Measurements from ENCODE around the gene STEAP1B.

Gene STEAP1B

DNA sequence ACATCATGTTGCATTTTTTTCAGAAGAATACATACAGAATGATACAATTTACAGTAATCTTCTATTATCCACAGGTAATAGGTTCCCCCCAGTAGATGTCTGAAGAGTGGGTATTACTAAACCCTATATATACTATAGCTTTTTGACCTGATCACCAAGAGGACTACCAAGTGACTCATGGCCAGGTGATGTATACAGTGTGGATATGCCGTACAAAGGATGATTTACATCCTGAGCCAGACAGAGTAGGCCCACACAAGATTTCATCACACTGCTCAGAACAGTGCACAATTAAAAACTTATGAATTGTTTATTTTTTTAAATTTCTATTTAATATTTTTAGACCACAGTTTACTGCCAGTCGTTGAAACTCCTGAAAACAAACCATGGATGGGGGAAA lies 70.6 kb downstream of the STEAP1B start:
- DNase-seq (ENCODE audit: low spot score) = no peak

DNA sequence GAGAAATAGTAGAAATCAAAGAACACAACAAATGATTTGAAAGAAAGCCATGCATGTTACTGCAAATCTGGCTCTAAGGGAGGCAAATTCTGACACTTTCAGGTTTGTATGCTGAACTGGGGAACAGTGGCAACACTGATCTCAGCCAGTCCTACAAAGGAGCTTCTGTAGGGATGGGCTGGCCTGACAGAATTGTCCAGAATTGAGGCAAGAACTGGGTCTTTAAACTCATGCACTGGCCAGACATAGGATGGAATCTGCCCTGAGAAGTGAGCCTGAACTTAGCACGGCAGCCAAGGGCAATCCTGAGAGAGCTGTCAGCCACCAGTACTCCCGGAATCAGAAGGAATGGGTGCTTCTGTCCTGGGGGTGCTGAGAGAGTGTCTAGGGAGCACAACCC lies 72.1 kb downstream of the STEAP1B start:
- no peak for DNase-seq (ENCODE audit: low spot score)

DNA sequence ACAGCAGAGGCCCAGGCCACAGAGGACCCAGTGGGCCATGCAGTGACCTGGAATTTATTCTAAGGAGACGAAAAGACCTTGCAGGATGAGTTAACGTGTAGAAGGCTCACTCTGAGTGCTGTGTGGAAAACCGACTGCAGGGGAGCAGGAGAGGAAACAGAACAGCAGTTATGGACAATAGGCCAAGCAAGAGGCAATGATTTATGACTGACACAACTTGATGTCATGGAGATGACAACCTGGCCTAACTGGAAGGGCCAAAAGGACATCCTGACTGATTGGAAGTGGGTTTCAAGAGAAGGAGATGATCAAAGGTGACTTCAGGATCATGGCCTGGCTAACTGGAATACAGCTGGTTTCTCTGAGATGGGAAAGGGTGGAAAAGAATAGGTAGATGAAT lies 72.9 kb downstream of the STEAP1B start:
- DNase-seq (ENCODE audit: low spot score) = no peak

DNA sequence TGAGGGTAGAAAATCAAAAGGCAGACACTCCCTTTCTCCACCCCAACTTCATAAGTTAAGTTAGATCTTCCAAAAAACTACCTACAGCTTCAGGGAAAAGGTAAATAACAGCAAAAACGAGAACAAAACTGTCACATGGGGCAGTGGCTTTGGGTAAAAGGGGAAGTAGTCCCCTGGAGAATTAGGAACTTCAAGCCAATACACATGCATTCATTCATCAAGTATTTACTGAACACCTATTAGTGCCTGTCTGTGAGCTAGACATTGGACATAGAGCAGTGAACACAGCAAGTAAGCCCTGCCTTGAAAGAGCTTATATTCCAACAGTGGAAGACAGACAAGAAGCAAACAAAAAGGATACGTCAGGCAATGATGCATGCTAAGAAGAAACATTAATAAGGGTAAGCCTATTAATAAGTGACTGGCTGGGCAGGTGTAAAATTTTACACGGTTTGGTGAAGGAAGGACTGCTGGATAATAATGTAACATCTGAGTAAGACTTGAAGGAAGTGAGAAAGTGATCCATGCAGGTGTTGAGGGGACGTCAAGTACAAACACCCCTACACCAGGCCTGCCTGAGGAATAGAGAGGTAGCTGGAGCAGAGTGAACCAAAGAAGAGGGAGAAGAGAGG lies 73.4 kb downstream of the STEAP1B start:
- DNase-seq (ENCODE audit: low spot score) = no peak

DNA sequence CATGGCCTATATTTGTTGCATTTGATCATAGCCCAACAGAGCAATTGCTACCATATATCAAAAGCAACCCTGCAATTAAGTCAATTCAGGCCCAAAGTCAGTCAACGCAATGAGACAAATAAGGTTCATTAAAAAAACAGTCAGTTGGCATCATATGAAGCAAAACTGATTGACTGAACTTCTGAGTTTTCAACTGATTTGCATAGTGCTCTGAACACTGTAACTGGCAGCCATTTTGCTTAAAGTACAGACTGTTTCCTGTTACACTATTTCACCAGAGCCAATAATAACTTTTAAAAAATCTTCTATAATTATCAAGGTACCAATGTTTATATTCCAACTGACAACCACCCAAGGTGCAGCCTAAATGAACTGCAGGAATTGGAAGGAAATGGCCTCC lies 74.6 kb downstream of the STEAP1B start:
- no peak for DNase-seq (ENCODE audit: low spot score)

DNA sequence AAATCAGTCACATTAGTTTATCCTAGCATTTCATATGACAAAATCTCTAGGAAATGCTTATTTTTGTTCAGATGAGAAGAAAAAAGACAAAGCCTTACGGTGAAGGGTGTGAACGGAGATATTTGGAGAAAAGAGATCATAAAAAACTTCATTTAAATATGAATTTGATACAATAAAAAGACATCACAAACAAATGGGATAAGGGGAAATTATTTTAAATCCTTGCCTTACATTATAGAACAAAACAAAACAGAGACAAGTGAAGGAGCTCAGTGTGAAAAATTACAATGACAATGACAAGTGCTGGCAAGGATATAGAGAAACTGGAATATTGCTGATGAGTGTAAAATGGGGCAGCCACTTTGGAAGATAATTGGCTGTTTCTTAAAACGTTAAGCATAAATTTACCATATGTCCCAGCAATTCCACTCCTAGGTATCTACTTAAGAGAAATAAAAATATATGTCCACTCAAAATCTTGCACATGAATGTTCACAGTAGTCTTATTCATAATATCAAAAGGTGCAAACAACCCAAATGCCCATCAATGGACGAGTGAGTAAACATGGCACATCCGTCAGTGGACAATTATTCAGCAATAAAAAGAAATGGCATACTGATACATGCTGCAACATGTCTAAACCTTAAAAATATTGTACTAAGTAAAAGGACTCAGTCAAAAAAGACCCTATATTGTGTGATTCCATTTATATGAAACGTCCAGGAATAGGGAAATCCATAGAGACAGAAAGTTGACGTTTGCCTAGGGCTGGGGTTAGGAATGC lies 77.0 kb downstream of the STEAP1B start:
- no peak for DNase-seq (ENCODE audit: low spot score)

DNA sequence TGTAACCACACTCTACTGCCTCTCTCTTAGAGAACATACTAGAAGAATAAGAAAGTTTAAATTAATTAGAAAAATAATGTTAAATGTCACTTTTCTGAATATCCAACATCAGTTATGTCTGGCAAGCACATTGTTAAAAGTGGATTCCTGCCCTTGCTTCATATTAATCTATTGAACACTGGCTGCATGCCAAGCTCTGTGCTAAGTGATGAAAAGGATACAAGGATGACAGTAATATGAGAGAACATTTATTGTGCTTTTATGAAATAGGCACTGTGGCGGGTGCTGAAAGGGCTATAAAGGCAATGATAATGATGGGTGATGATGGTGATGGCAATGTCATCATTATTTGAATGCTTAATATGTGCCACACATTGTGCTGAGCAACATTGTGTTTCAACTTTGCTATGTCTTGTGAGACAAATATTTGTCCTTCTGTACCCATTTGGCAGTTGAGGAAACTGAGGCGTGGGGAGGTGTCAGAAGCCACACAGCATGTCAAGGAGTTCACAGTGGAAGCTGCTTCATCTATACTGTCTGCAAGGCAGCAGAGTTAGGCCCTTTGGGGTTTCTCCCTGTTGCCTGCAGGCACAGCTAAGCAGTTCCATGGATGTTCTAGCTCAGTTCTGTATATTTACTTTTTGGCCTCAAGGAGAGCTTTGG lies 78.9 kb downstream of the STEAP1B start:
- no peak for DNase-seq (ENCODE audit: low spot score)

DNA sequence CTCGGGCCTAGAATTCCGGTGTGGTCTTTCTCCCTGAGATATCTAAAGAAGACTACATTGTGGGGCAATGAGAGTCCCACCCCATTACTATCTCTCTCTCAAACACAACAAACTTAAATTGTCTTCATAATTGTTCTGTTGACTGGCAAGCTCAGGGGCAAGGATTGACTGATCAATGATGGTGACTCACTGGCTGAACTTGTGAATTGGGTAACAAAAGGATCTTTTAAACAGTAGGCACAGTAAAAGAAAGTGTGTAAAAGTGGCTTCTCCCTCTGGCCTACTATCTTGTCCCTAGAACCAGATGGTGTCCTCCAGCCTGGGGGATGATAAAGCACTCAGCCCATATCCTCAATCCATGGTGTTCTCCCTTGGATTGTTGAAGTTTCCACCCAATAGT lies 80.0 kb downstream of the STEAP1B start:
- DNase-seq (ENCODE audit: low spot score) = no peak

DNA sequence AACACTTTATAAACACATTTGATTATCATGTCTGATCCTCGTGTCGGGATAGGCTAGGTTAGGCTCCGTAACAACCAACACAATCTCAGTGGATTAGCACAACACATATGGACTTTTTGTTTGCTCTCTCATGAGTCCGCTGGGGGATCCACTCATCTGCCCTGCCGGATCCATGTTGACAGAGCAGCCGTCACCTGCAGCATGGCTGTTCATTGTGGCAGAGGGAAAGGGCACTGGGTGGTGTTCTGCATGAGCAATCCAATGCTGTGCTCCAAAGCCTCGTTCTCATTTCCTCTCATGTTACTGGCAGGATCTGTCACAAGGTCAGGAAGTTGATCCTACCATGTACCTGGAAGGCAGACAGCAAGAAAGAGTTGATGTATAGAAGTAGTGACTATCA lies 80.5 kb downstream of the STEAP1B start:
- DNase-seq (ENCODE audit: low spot score) = no peak

DNA sequence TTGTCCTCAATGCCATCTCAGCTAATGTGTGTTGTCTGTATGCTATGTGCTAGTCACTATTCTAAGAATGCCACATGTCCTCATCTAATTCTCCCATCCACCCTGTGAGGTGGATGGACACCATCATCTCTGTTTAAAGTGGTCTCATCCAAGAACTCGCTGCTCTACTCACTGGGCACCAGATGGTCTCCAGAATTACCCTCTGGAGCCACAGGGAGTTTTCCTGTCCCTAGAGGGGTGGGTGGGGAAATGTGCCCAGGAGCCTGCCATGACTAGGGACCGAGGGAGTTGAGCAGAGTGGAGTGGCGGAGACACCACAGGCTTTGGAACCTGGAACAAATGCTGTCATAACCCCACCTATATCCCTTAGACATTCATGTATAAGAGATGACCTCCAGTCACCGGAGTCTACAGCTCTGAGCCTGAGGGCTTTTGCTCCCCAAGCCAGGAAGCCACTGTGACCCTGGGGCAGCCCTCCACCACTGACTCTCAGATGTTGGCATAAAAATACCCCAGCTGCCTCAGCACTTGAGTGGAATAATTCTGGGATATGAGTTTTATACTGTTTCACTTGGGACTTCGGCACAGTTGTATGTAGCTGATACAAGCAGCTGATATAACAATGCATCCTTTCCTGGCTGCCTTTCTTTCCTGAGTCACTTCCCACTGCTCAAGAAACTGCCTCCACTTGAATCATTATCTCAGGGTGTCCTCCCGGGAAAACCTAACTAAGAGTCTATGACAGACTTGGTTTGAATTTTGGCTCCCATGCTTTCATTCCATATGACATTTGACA lies 81.5 kb downstream of the STEAP1B start:
- DNase-seq (ENCODE audit: low spot score) = no peak

DNA sequence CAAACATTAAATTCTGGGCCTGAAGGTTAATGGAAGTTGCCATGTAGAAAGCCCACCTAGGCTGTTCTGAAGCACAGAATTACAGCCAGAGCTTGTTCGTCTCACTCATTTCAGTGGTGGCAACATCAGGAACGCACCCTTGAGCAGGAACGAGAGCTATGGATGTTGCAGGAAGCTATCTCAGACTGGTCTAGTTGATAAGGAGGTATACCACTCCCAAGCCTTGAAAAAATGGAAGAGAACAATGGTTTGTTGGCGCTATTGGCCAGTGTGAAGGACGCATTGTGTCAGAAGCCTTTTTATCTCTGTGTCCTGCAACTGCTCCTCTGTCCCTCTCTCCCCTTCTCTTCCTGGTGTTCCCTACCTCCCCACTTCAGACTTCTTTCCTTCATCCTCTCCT lies 82.1 kb downstream of the STEAP1B start:
- no peak for DNase-seq (ENCODE audit: low spot score)

DNA sequence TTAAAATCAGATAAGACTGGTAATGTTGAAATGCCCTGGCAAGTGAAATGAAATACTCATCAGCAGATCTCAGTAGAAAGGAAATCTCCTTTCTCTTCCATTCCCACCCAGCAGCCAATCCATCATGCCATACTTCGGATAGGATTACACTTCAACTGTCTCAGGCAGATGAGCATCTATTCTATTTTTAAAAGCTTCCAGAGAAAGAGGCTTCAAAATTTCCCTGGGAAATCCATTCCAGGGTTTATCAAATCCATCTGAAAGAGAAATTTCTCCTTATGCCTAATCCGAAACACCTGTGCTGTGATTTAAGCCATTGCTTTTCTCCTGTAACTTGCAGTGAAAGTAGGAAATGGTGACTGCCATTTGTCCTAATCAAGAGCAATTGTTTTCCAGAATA lies 82.6 kb downstream of the STEAP1B start:
- DNase-seq (ENCODE audit: low spot score) = no peak

DNA sequence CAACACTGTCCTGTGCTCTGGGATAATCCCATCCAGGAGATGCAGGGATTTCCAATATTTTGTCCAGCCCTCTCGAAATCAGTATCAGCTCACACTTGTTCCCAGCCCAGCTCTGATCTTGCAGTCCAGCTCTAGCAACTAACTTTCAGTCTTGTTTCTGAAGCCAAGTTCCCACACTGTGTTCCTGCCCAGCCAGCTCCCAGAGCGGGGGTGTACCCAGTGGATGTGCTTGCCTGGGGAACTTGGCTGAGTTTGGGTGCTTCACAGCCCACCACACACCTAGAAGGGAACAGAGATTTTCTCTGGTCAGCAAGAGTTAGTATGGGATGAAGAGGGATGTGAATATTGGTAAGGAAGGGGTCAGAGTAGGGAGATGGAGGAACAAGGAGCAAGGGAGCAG lies 85.6 kb downstream of the STEAP1B start:
- DNase-seq (ENCODE audit: low spot score) = no peak

DNA sequence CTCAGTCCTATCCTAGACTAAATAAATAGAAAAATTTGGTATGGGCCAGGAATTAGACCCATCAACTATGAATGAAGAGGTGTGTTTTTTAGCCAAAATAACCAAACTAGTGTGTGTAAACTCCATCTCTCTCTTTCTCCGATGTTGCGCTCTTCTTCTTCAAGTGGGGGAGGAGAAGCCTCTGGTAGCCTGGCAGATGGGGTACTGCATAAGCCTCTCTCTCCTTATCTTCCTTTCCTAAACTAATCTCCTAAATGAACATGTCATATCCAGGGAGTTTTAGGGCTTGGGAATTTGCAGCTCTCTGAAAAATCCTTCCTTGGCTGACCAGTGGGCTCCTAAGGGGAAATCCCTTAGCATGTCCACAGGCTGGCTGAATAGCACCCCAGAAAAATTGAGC lies 86.8 kb downstream of the STEAP1B start:
- no peak for DNase-seq (ENCODE audit: low spot score)

DNA sequence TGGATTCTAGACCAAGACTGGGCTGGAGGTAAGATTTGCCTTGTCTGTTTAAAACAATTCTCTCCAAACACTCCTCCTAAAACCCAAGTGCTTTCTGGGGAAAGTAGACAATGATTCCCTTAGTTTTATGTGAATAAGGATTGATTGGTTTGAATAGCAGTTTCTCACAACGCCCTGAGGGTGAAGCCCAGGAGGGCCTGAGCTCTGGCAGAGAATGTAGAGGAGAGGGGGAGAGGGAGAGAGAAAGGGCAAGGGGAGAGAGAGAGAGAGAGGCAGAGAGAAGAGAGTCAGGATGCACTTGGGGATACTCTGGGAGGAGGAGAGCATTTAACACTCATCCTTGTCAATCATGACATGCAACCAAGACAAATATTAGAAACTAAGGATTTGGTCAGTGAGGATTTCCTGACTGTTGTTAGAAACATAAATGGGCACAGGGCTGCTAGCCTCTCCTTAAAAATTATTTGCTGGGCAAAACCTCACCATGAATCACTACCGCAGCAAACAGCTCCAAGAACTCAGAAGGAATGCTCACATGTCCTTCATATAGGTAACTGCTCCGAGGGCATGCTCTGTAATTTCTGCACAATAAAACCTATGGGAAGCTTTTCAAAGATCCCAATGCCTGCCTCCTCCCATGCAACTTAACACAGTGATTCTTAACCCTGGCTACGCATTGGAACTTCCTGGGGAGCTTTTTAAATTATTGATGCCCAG lies 87.9 kb downstream of the STEAP1B start:
- no peak for DNase-seq (ENCODE audit: low spot score)

DNA sequence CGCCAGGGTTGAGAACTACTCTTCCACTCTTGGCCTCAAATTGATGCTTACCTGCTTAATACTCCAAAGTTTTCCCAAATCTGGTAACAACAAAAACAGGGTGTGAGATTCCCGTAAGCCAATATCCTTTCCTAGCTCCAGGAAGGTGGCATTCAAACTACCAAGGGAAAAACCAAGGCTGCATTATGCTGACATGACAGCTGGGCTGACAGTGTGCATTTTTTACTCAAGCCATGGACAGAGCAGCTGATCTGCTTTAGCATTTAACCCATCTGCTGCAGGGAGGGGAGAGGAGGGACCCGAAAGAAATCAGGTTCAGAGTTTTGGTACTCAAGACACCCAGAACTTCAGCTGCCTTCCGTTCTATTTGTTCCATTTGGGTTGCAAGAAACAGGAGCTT lies 93.3 kb downstream of the STEAP1B start:
- DNase-seq (ENCODE audit: low spot score) = no peak

DNA sequence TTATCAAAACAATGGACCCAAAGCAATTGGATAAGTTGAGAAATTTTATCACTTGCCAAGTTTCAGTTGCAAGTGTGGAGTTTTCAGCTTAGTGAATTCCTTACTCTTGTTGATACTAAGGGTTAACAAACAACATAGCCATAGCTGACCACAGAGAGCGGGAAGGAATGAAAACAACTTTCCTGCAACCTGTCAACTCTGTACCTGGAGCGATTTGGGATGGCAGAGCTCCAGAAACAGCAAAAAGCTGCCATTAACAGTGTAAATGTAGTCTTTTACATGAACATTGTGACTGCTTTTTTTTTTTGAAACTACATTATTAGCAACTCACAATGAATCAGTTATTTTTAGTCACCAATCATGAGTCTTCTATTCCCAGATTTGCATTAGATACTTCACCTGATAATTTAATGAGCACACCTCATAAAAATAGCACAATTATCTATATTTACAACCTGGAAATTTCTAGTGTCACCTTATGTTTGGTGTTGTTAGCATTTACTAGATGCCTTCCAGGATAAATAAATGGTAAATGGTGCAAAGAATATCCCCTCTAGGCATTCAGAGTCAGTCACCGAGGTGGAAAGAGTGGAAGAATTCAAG lies 95.5 kb downstream of the STEAP1B start:
- DNase-seq (ENCODE audit: low spot score) = no peak

DNA sequence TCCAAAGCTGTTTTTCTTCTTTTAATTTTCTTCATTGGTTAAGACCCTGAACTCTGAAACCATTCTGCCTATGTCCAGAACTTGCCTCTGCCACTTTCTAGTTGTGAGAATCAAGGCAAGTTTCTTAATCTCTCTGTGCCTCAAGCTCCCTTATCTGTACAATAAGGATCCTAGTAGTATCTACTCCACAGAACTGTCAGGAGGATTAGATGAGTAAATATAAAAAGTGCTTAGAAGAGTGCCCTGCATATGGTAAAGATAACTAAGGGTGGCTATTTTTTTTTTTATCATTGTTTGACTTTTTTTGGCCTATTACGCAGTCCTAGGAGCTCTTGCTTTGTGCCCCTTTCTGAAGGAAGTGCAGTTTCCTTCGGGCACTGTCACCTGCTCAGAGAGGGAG lies 96.6 kb downstream of the STEAP1B start:
- DNase-seq (ENCODE audit: low spot score) = no peak

DNA sequence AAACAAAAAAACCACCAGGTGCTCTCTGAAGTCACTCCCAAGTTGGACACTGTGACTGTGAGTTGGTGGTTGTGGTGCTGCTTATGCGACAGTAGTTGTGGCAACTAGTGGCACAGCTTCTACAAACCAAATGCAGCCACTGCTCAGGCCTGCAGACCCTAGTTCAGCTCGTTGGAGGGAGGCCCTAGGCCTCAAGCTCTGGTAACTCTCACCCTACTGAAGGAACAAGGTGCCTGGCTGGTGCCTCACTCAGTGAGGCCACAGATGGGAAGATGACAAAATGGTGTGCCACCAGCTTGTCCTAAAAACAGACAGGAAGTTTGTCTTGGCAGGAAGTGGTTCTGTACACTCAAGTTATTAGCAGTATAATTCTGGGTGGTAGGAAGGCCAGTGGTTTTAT lies 97.7 kb downstream of the STEAP1B start:
- DNase-seq (ENCODE audit: low spot score) = no peak

DNA sequence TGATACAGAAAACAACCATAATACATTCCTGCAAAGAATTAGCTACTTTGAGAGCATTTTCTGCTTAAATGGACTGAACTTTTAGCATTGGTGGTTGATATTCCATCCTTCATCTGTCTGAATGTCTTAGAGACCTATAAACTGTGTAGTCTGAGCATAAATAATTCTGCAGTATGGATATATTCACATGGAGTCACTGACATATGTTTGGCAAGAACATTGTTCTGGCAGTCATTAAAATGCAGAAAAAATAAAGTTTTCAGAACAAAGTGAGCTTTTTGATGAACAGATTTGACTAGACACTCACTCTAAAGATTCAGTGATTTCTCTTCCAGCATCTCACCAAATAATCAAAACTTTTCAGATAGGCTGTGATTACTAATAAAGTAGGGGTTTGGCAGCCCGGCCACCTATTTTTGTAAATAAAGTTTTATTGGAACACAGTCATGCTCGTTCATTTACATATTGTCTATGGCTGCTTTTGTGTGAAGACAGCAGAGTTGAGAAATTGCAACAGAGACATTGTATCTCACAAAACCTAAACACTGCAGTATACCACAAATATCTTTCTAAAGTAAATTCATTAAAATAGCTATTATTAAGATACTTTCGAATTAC lies 98.9 kb downstream of the STEAP1B start:
- no peak for DNase-seq (ENCODE audit: low spot score)

DNA sequence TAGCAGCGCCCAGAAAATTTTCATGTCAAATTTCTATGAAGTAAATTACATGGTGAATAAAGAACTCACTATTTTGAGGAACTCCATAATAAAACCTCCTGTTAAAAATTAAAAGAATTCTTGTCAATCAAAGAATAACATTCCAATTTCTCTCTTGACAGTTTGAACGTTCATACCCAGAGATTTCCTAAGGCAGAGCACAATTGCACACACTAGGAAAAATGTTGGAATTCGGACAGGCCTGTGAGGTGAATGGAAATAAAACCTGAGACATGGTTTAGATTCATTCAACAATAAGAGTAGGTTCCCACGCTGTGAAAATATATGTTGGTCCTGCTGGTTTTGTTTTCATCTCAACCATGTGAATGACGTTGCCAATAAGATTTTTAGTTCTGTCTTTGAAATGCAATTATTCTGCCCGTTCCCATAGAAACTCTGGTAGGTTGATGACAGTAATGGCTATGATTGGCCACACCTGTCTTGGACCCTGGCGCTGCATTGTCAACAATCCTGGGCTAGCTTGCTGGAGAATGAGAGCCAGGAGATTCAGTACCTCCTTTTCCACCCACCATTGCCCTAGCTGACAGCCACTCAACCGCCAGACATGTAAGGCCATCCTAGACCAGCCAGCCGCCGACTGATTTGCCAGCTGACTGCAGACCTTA lies 99.7 kb downstream of the STEAP1B start:
- no peak for DNase-seq (ENCODE audit: low spot score)
